ENCODE measurements around the gene GAS2L2.
"Not testable (repeated sequence)": the region's sequence is repeated elsewhere in the genome, so short reads cannot be mapped to it uniquely, and the experiment has no call there.

Gene GAS2L2

GRCh38 chr17:35773679-35774425, 20.8 kb upstream of the GAS2L2 start:
- FAIRE-seq (no peak), DNase-seq (ENCODE audit: insufficient read length, low spot score) (no peak)

- FAIRE-seq, result no peak
- no peak for DNase-seq (ENCODE audit: insufficient read length, low spot score)
These were observed 20.1 kb upstream of the GAS2L2 start for GRCh38 chr17:35773129-35773528.

GRCh38 chr17:35769895-35770486, 17.0 kb upstream of the GAS2L2 start:
- DNase-seq (ENCODE audit: insufficient read length, low spot score) (no peak), FAIRE-seq (no peak)

DNA sequence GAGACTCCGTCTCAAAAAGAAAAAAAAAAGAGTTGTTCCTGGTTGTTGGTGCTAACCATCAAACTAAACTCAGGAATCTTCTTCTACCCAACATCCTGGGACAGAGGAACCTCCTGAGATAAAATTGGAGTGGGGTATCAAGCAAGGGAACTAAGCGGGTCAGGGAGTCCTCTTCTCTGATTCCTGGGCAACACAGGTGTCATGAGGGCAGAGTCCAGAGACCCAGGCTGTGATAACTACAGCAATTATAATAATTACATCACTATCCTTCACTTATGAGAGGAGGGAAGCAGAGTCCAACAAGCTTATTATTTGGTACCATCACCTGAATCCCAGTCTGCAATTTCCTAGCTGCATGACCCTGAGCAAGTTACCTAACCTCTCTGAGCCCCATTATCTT, 15.8 kb upstream of the GAS2L2 start:
- FAIRE-seq, result no peak
- DNase-seq (ENCODE audit: insufficient read length, low spot score), result no peak

DNA sequence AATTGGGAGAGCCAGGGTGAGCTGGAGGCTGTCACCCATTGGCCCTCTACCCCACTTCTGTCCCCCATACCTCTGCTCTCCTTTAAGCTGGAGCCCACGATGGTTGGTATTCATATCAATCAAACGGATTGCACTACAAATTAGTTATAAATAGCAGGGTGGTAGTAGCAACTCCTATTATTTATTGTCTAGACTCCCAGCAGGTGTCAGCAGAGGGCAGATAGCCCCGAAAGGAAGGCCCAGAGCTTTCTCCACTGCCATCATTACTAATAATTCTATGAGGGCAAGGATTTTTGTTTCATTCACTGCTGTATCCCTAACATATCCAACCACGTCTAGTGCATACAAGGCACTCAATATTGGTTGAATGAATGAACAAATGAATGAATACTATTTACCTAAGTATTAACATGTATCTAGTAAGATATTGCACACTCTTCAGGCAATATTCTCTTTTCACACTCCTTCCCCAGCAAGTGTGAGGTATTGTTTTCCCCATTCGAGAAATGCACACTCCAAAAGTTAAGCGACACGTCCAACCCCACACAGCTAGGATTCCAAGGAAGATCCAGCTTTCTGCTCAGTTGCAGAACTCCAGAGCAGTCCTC, 14.0 kb upstream of the GAS2L2 start:
- DNase-seq (ENCODE audit: insufficient read length, low spot score) (peak; percentile 62), FAIRE-seq (no peak)

- FAIRE-seq, result no peak
- DNase-seq (ENCODE audit: insufficient read length, low spot score), result no peak
These were observed 13.4 kb upstream of the GAS2L2 start for GRCh38 chr17:35766489-35766877.

DNA sequence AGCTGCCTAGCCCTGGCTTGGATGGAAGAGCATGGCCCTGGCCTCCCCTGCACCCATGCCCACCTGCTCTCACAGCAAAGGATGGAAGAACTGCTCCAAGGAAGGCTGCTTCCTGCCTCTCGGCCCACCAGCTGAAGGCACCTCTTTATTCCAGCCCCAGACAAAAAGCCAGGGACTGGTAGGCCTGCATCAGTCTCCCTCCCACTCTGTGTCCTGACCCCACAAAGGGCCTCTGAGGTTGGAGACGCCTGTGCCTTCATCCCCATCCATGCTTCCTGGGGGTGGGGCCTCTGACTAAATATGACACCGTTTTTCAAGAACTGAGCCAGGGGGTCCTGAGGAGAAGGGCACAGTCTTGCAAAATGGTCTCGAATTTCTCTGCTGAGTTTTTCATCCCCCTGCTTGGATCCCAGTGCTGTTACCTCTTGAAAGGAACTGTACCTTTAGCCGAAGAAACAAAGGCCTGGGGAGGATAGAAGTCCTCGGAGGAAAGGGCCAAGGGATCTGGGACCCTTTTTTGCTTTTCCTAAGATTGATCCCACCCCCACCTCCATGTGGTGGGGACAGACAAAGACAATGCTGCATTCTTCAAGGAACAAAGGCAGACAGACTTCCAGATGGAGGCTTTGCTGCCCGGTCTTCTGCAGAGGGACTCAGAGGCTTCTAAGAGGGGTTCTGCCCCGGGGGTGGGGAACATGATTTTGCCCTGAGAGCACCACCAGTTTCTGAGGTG, 12.9 kb upstream of the GAS2L2 start:
- FAIRE-seq (no peak), DNase-seq (ENCODE audit: insufficient read length, low spot score) (no peak)

DNA sequence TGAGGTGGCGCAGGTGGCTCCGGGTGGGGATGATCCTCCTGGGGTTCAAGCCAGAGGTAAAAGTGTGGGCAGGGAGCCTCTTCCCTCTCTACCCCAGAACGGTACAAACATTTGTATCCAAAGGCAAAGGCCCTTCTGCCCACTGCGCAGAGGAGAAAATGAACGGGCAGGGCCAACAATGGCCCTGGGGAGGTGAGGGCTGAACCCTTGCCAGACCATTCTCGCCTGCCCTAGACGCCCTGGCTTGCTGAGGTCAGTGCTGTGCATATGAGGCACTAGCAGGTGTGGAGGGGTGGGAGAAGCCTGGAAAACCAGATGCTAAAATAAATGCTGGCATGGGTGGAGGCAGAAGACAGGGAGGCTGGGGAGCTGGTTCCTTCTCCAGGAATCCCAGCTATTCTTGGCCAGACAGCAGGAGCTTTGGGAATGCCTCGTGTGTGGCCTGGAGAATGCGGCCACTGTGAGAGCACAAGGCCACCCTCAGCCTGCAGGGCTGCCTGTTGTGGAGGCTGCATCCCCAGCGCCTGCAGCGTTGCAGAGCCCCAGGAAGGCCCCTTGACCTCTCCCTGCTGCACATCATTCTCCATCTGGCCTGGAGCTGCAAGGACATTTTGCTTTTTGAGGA, 12.2 kb upstream of the GAS2L2 start:
- DNase-seq (ENCODE audit: insufficient read length, low spot score) (no peak), FAIRE-seq (no peak)

GRCh38 chr17:35764123-35764991, 11.3 kb upstream of the GAS2L2 start:
- FAIRE-seq, result no peak
- peak; percentile 99 for DNase-seq (ENCODE audit: insufficient read length, low spot score)

GRCh38 chr17:35763767-35764122, 10.7 kb upstream of the GAS2L2 start:
- FAIRE-seq, result no peak
- DNase-seq (ENCODE audit: insufficient read length, low spot score), result no peak

GRCh38 chr17:35761601-35762000, 8.6 kb upstream of the GAS2L2 start:
- FAIRE-seq (no peak), DNase-seq (ENCODE audit: insufficient read length, low spot score) (no peak)

DNA sequence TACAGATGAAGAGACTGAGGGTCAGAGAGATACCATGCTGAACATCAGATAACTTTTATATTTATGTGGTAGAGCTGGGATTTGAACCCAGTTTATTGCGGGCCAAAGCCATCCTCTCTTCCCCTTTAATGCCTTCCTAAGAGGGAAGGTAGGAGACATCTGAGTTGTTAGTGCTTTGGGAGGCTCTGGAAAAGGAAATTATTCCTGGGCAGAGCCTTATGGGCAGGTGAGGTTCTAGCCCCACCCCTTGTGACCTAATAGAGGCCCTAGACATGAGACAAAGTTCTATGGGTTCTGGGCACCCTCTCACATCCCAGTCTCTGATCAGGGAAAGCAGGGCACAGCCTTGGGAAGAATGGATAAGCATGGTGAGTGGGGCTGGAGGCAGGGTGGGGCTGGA, 7.5 kb upstream of the GAS2L2 start, which contains the start of gene C17orf50:
TSS of gene C17orf50 (plus strand) at position 301 of the 400 bp plus-strand sequence. CDS start at position 356, 55 bp downstream.
- FAIRE-seq (no peak), DNase-seq (ENCODE audit: insufficient read length, low spot score) (no peak)

DNA sequence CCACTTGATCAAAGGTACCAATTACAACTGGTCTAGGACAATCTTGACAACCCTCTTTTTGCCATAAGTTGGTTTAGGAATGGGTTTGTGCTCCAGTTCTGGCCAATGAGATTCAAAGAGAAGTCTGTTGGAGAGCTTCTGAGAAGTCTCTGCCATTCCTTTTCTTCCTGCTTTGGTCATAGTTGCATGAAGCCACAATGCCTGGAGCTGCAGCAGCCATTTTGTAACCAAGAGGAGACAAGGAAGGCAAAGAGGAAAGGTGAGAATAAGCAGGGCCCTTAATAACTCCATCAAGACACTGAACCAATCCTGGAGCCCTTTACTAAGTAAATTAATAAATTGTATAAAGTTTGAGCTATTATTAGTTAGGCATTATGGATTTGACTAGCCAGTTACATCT, 4.2 kb upstream of the GAS2L2 start:
- no peak for DNase-seq (ENCODE audit: insufficient read length, low spot score)

GRCh38 chr17:35752471-35752870, 568 bp downstream of the GAS2L2 start:
- no peak for DNase-seq (ENCODE audit: insufficient read length, low spot score)
- no peak for FAIRE-seq

More for the DNA sequence above, 4.2 kb upstream of the GAS2L2 start:
- no peak for FAIRE-seq

DNA sequence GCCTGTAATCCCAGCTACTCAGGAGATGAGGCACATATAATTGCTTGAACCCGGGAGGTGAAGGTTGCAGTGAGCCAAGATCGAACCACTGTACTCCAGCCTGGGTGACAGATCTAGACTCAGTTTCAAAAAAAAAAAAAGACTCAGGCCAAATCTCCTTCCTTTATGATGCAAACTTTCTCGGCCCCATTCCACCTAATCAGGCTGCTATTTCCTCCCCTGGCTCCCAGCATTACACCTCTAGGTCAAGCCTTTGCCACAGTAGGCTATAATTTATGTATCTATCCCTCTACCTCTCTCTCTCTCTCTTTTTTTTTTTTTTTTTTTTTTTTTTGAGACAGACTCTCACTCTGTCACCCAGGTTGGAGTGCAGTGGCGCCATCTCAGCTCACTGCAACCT, 1.5 kb downstream of the GAS2L2 start:
- DNase-seq (ENCODE audit: insufficient read length, low spot score); FAIRE-seq: not testable (repeated sequence)

- FAIRE-seq, result no peak
- DNase-seq (ENCODE audit: insufficient read length, low spot score), result no peak
These were observed 2.3 kb downstream of the GAS2L2 start for GRCh38 chr17:35750526-35751395.

- DNase-seq (ENCODE audit: insufficient read length, low spot score) (no peak), FAIRE-seq (no peak)
These were observed 3.3 kb downstream of the GAS2L2 start for GRCh38 chr17:35749560-35750412.

DNA sequence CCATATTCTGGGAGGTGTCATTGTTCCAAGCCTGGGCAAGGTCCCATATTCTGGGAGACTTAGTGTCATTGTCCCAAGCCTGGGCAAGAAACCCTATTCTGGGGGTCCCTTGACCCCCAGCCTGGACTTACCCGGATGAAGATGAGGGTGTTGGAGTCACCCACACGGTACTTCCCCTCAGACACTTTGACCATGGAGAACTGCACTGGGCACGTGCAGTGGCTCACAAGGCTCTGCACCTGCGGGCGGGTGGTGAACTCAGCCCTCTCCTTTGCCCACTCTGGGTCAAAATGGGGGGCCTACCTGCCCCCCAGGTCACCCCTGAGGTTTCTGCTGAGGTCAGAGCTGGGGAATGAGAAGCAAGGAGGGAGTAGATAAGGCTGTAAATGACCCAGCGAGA, 4.1 kb downstream of the GAS2L2 start:
- FAIRE-seq, result no peak

More for the DNA sequence above, 4.1 kb downstream of the GAS2L2 start:
- no peak for DNase-seq (ENCODE audit: insufficient read length, low spot score)

All from GM19239 (cell line).